SK-N-SH (cell line): ENCODE measurements around the gene MPV17.

ENCODE experiments used
- CHD2 ChIP-seq: fragments of 150-350 bp; IDR thresholded peaks from 2 replicates; pipeline ENCODE4 v1.6.1; 2018; ENCODE audit warnings: low read length; ENCODE audit not compliant: partially characterized antibody
- CTCF ChIP-seq: fragments of 200-600 bp; sonication (generic); IDR thresholded peaks from 2 replicates; pipeline ENCODE4 v1.6.1; 2017; ENCODE audit warnings: antibody characterized with exemption, mild to moderate bottlenecking, moderate library complexity
- EP300 ChIP-seq, 2 experiments: IDR thresholded peaks; 2 replicates each; pipeline versions ENCODE4 v1.4.0 to v1.6.1; 2012; ENCODE audit warnings: borderline replicate concordance in 1 of 2, low read depth in 1 of 2, low read length in 1 of 2
- GABPA ChIP-seq: IDR thresholded peaks from 2 replicates; pipeline ENCODE4 v1.4.0; 2012; ENCODE audit warnings: low read depth, mild to moderate bottlenecking
- GATA2 ChIP-seq: sonication (generic); formaldehyde crosslinking; IDR thresholded peaks from 2 replicates; pipeline ENCODE4 v1.5.0; 2020; ENCODE audit warnings: mild to moderate bottlenecking, missing genetic modification reagents
- MAX ChIP-seq: IDR thresholded peaks from 2 replicates; pipeline ENCODE4 v1.4.0; 2012; ENCODE audit warnings: low read depth
- NFIC ChIP-seq: IDR thresholded peaks from 2 replicates; pipeline ENCODE4 v1.4.0; 2012; ENCODE audit warnings: borderline replicate concordance
- NRF1 ChIP-seq: IDR thresholded peaks from 2 replicates; pipeline ENCODE4 v1.6.1; 2012; ENCODE audit warnings: low read depth, mild to moderate bottlenecking, low read length
- PBX3 ChIP-seq: IDR thresholded peaks from 2 replicates; pipeline ENCODE4; 2012
- POLR2AphosphoS5 ChIP-seq: IDR thresholded peaks from 2 replicates; pipeline ENCODE4 v1.6.1; 2012; ENCODE audit warnings: low read depth, low read length
- REST ChIP-seq: IDR thresholded peaks from 2 replicates; pipeline ENCODE4 v1.6.1; 2012; ENCODE audit warnings: mild to moderate bottlenecking, low read depth, low read length, moderate library complexity
- TCF12 ChIP-seq: IDR thresholded peaks from 2 replicates; pipeline ENCODE4 v1.4.0; 2012
- ZBTB33 ChIP-seq: IDR thresholded peaks from 2 replicates; pipeline ENCODE4 v1.4.0; 2012; ENCODE audit warnings: low read depth, borderline replicate concordance

GRCh38 chr2:27261926-27262298, 61.0 kb downstream of the MPV17 start:
- TF ChIP-seq TCF12 (no peak), ZBTB33 (no peak), CTCF (no peak), POLR2AphosphoS5 (no peak), GABPA (no peak), NRF1 (no peak), REST (no peak), CHD2 (no peak), NFIC (no peak), PBX3 (no peak), GATA2 (no peak), MAX (no peak), EP300 (IDR thresholded peaks at IDR 0.05; ENCODE audit: borderline replicate concordance in 1 of 2, low read depth in 1 of 2, low read length in 1 of 2) (no peak)
